Upper lobe of left lung (tissue), 4 donors: ENCODE results near the gene SLC4A8.

Experiments used
- CTCF ChIP-seq, 6 experiments: fragments of 450-650 bp in 4 of 6; fragments of 200-600 bp in 2 of 6; sonication (generic) in 2 of 6; IDR thresholded peaks; one replicate each; pipeline ENCODE4 v1.5.1; 2016 to 2019; ENCODE audit warnings: antibody characterized with exemption in 6 of 6
- POLR2AphosphoS5 ChIP-seq, 2 donors: sonication (generic); formaldehyde crosslinking; IDR thresholded peaks; one replicate each; pipeline ENCODE4 v1.5.1; 2017; ENCODE audit warnings: antibody characterized with exemption in 2 of 2

GRCh38 chr12:51448618-51449256 is 24.1 kb downstream of the SLC4A8 start:
- TF ChIP-seq POLR2AphosphoS5 (IDR thresholded peaks at IDR 0.05) (no peak), CTCF (IDR thresholded peaks at IDR 0.05) (no peak)
